Measurements from ENCODE around the gene GLB1L. TPM values are rescaled to one million over a fixed set of nuclear protein-coding genes. Genes with fewer than 3 reads are reported as not detected.
"Not testable (repeated sequence)": the region's sequence is repeated elsewhere in the genome, so short reads cannot be mapped to it uniquely, and the experiment has no call there.

Gene GLB1L
- polyA plus RNA-seq, 1 donor (not counting 4 experiments of a cell fraction or from before 2014, with no cell fraction given) = 5.2 TPM

GRCh38 chr2:219287580-219288265 is 42.5 kb upstream of the GLB1L start:
- DNase-seq (ENCODE audit: low read depth, low spot score) (no peak), FAIRE-seq (no peak)
- no peak overlapping the region for H2AFZ ChIP-seq (ENCODE audit: control insufficient read depth, low read length)
- no peak overlapping the region for H3K4me3 ChIP-seq (ENCODE audit: control insufficient read depth in 2 of 3, extremely low read depth in 1 of 3, insufficient read depth in 2 of 3, low read depth in 1 of 3, low read length in 3 of 3)
- no peaks in the 10 kb centered on the region for H3K9me1 ChIP-seq (ENCODE audit: control insufficient read depth, extremely low read depth, insufficient read depth, low read length)
- no peaks in the 10 kb centered on the region for H3K79me2 ChIP-seq (ENCODE audit: control insufficient read depth, insufficient read depth, low read length)
- no peaks in the 10 kb centered on the region for H3K27me3 ChIP-seq (ENCODE audit: control insufficient read depth, extremely low read depth, insufficient read depth, low read length)
- no peak overlapping the region for H3K4me2 ChIP-seq (ENCODE audit: control insufficient read depth, extremely low read depth, insufficient read depth, low read depth, low read length)
- dilution Hi-C loops (cut with MboI; ENCODE audit: extremely low pct_ligation_motif_present, low sequenced_read_pairs) = no loop called here
- H3K36me3 ChIP-seq (ENCODE audit: control insufficient read depth in 2 of 2, extremely low read depth in 1 of 2, insufficient read depth in 2 of 2, low read length in 2 of 2) = peaks cover 11 to 15% of the 10 kb centered on the region in 2 experiments
- H3K9ac ChIP-seq (ENCODE audit: control insufficient read depth, extremely low read depth, insufficient read depth, low read length) = no peak overlapping the region
- peaks cover 36% of the 10 kb centered on the region for H3K4me1 ChIP-seq (ENCODE audit: control insufficient read depth, extremely low read depth, insufficient read depth, low read length)
- H3K9me3 ChIP-seq (ENCODE audit: control insufficient read depth, low read depth, low read length) = no peaks in the 10 kb centered on the region
- no peaks in the 10 kb centered on the region for H4K20me1 ChIP-seq (ENCODE audit: control insufficient read depth, extremely low read depth, insufficient read depth, low read length)
- TF ChIP-seq EZH2 (IDR thresholded peaks at IDR 0.05; ENCODE audit: low read length) = no peak
- TF ChIP-seq CTCF (optimal IDR thresholded peaks at IDR 0.05 in 1 of 3, IDR thresholded peaks at IDR 0.05 in 1 of 3, conservative IDR thresholded peaks at IDR 0.05 in 1 of 3; ENCODE audit: extremely low read depth in 1 of 3, insufficient read depth in 2 of 3, low read length in 3 of 3) = no peak
- H3K27ac ChIP-seq (ENCODE audit: control insufficient read depth, insufficient read depth, low read length) = no peak overlapping the region

GRCh38 chr2:219287116-219287440 is 41.8 kb upstream of the GLB1L start:
- DNase-seq (ENCODE audit: low read depth, low spot score); H3K79me2 ChIP-seq (ENCODE audit: control insufficient read depth, insufficient read depth, low read length); H3K4me3 ChIP-seq (ENCODE audit: control insufficient read depth in 2 of 3, extremely low read depth in 1 of 3, insufficient read depth in 2 of 3, low read depth in 1 of 3, low read length in 3 of 3); H4K20me1 ChIP-seq (ENCODE audit: control insufficient read depth, extremely low read depth, insufficient read depth, low read length); H3K27me3 ChIP-seq (ENCODE audit: control insufficient read depth, extremely low read depth, insufficient read depth, low read length); H3K9me3 ChIP-seq (ENCODE audit: control insufficient read depth, low read depth, low read length); H3K9ac ChIP-seq (ENCODE audit: control insufficient read depth, extremely low read depth, insufficient read depth, low read length); H3K9me1 ChIP-seq (ENCODE audit: control insufficient read depth, extremely low read depth, insufficient read depth, low read length); H2AFZ ChIP-seq (ENCODE audit: control insufficient read depth, low read length); dilution Hi-C loops (cut with MboI; ENCODE audit: extremely low pct_ligation_motif_present, low sequenced_read_pairs); FAIRE-seq; H3K4me2 ChIP-seq (ENCODE audit: control insufficient read depth, extremely low read depth, insufficient read depth, low read depth, low read length); H3K27ac ChIP-seq (ENCODE audit: control insufficient read depth, insufficient read depth, low read length): not testable (repeated sequence)
- Histone ChIP-seq H3K4me1 (ENCODE audit: control insufficient read depth, extremely low read depth, insufficient read depth, low read length) (peaks cover 36% of the 10 kb centered on the region), H3K36me3 (ENCODE audit: control insufficient read depth in 2 of 2, extremely low read depth in 1 of 2, insufficient read depth in 2 of 2, low read length in 2 of 2) (peaks cover 12 to 16% of the 10 kb centered on the region in 2 experiments)
